Activated CD4-positive, alpha-beta T cell treated with anti-CD3 and anti-CD28 coated beads, Interleukin-2, Interleukin-6, amounts not matched to agents 100 ng/mL and 50 ng/mL, durations not matched to agents 16 hours and 8 hours (primary cell): ENCODE results near the gene ARSA.

ENCODE experiments used
- DNase-seq: peaks from one replicate; pipeline ENCODE4 v3.0.0-alpha.2; 2020

ARSA gene

GRCh38 chr22:50577697-50577986, 50.3 kb downstream of the ARSA start:
- no peak for DNase-seq

GRCh38 chr22:50576806-50577696, 50.9 kb downstream of the ARSA start:
- no peak for DNase-seq

- DNase-seq, result no peak
These were observed 51.9 kb downstream of the ARSA start for GRCh38 chr22:50576070-50576469.

GRCh38 chr22:50575426-50575941, 52.5 kb downstream of the ARSA start:
- DNase-seq, result no peak
